T-helper 1 cell treated with Interleukin-12 subunit alpha and Interleukin-12 subunit beta and Interleukin-4 antibody, amounts not matched to agents 30 μg/mL and 1 μg/mL, for 36 hours (primary cell): ENCODE results near the gene LCTL.

Experiments used
- H3K27ac Mint-ChIP-seq: one replicate; pipeline ENCODE4 v1.8.0; 2021; ENCODE audit warnings: mild to moderate bottlenecking, mixed read lengths
- H3K27me3 Mint-ChIP-seq: one replicate; pipeline ENCODE4 v1.8.0; 2021; ENCODE audit warnings: low read depth, mixed read lengths
- H3K36me3 Mint-ChIP-seq: one replicate; pipeline ENCODE4 v1.8.0; 2021; ENCODE audit warnings: low read depth, mixed read lengths
- H3K4me1 Mint-ChIP-seq: one replicate; pipeline ENCODE4 v1.8.0; 2021; ENCODE audit warnings: low read depth, mixed read lengths
- H3K4me3 Mint-ChIP-seq: one replicate; pipeline ENCODE4 v1.8.0; 2021; ENCODE audit warnings: mild to moderate bottlenecking, moderate library complexity, mixed read lengths
- H3K9me3 Mint-ChIP-seq: one replicate; pipeline ENCODE4 v1.8.0; 2021; ENCODE audit warnings: mixed read lengths

Gene LCTL

GRCh38 chr15:66581972-66582537, 16.3 kb upstream of the LCTL start:
- no peak overlapping the region for H3K4me3 Mint-ChIP-seq
- peaks cover 3% of the 10 kb centered on the region for H3K27me3 Mint-ChIP-seq
- H3K36me3 Mint-ChIP-seq = no peaks in the 10 kb centered on the region
- H3K27ac Mint-ChIP-seq = no peak overlapping the region
- no peaks in the 10 kb centered on the region for H3K9me3 Mint-ChIP-seq
- H3K4me1 Mint-ChIP-seq = peaks cover 4% of the 10 kb centered on the region

GRCh38 chr15:66580643-66581042, 14.8 kb upstream of the LCTL start:
- Mint-ChIP-seq H3K27ac (no peak overlapping the region), H3K4me1 (peaks cover 4% of the 10 kb centered on the region), H3K36me3 (no peaks in the 10 kb centered on the region), H3K4me3 (no peak overlapping the region), H3K9me3 (no peaks in the 10 kb centered on the region), H3K27me3 (peaks cover 3% of the 10 kb centered on the region)

DNA sequence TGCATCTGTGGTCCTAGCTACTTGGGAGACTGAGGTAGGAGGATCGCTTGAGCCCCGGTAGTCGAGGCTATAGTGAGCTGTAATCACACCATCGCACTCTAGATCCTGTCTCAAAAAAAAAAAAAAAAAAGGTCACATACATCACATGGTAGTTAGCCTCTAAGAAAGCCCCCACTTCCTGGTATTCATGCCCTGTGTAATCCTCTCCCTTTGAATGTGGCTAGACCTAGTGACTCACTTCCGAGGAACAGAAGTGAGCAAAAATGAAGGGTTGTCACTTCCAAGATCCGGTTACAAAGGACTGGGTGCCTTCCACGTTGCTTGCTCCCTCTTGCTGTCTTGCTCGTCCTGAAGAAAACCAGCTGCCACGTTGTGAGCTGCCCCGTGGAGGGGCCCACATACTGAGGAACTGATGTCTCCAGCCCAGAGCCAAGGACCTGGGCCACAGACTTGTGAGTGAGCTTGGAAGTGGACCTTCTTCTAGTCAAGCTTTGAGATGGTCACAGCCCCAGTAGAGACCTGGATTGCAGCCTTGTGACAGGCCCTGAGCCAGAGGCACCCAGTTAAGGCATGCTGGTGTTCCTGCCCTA, 12.6 kb upstream of the LCTL start:
- Mint-ChIP-seq H3K36me3 (no peaks in the 10 kb centered on the region), H3K27ac (no peak overlapping the region), H3K4me3 (no peak overlapping the region), H3K9me3 (no peaks in the 10 kb centered on the region), H3K4me1 (peaks cover 4% of the 10 kb centered on the region), H3K27me3 (no peaks in the 10 kb centered on the region)

- no peak overlapping the region for H3K4me3 Mint-ChIP-seq
- H3K27ac Mint-ChIP-seq = no peak overlapping the region
- no peaks in the 10 kb centered on the region for H3K36me3 Mint-ChIP-seq
- no peaks in the 10 kb centered on the region for H3K27me3 Mint-ChIP-seq
- H3K4me1 Mint-ChIP-seq = peaks cover 4% of the 10 kb centered on the region
- no peaks in the 10 kb centered on the region for H3K9me3 Mint-ChIP-seq
Measured at GRCh38 chr15:66574596-66574950, 8.8 kb upstream of the LCTL start.

DNA sequence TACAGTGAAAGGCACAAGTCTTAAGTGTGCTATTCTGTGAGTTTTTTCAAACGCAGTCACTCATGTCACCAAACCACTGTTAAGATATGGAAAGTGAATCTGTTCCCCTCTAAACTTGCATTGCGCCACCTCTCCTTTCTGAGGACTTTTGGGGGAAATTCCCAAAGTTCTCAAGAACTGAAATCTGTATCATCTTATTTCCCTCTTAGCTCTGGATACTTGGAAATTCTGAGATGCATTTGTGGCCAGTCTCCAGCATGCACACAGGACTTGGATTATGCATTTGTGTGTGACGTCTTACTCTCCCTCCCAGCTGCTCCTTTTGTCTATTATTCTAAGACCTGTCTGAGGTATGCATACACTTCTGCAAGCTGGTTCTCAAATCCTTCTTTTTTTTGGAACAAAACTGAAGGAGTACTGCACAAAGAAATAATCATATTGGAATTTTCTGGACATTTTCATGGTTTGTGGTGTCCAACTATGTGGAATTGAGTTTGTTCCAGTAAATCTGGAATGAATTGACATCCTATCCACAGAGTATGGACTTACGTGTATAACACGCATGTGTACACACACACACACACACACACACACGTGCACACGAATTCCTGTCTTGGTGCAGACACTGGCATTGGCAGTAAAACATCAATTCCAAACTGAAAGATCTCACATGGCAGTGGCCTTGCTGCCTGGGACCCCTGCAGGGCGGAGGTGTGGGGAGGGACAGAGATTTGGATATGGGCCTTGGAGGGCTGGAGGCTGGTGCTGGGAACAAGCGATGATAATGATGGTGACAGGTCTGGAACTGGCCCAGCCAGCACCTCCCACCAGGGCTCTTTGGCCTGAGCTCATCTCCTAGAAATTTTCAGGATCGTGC, 8.2 kb upstream of the LCTL start:
- no peaks in the 10 kb centered on the region for H3K36me3 Mint-ChIP-seq
- H3K4me3 Mint-ChIP-seq = no peak overlapping the region
- no peaks in the 10 kb centered on the region for H3K27me3 Mint-ChIP-seq
- no peak overlapping the region for H3K27ac Mint-ChIP-seq
- peaks cover 4% of the 10 kb centered on the region for H3K4me1 Mint-ChIP-seq
- no peaks in the 10 kb centered on the region for H3K9me3 Mint-ChIP-seq

DNA sequence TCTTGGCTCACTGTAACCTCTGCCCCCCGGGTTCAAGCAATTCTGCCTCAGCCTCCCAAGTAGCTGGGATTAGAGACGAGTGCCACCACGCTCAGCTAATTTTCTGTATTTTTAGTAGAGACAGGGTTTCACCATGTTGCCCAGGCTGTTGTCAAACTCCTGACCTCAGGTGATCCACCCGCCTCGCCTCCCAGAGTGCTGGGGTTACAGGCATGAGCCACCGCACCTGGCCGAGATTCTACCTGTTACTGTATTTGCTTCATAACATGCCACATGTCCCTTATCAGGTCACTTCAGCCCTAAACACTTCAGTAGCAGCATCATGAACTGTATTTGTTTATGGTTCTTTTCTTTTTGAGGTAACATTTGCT, 7.5 kb upstream of the LCTL start:
- Mint-ChIP-seq H3K27ac (no peak overlapping the region), H3K4me1 (peaks cover 2% of the 10 kb centered on the region), H3K4me3 (no peak overlapping the region), H3K27me3 (no peaks in the 10 kb centered on the region), H3K9me3 (no peaks in the 10 kb centered on the region), H3K36me3 (no peaks in the 10 kb centered on the region)

DNA sequence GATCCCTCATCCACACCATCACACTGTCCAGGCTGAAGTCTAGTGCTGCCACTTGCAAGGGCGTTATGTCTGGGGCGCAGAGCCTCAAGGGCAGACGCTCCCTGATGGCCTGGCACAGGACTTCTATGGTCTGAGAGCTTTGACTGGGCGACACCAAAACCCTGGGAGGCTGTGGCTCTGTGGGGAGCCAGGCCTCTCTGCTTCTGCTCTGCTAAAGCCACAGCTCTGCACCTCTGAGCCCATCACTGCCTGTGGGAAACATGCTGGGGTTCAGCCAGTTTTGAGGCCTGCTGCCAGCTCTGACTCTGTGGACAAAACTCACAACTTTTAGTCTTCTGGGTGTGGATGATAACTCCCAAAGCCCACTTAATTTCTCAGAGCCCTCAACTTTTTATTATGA, 6.3 kb upstream of the LCTL start:
- Mint-ChIP-seq H3K36me3 (no peaks in the 10 kb centered on the region), H3K4me3 (no peak overlapping the region), H3K4me1 (peaks cover 2% of the 10 kb centered on the region), H3K27me3 (no peaks in the 10 kb centered on the region), H3K9me3 (no peaks in the 10 kb centered on the region), H3K27ac (no peak overlapping the region)

DNA sequence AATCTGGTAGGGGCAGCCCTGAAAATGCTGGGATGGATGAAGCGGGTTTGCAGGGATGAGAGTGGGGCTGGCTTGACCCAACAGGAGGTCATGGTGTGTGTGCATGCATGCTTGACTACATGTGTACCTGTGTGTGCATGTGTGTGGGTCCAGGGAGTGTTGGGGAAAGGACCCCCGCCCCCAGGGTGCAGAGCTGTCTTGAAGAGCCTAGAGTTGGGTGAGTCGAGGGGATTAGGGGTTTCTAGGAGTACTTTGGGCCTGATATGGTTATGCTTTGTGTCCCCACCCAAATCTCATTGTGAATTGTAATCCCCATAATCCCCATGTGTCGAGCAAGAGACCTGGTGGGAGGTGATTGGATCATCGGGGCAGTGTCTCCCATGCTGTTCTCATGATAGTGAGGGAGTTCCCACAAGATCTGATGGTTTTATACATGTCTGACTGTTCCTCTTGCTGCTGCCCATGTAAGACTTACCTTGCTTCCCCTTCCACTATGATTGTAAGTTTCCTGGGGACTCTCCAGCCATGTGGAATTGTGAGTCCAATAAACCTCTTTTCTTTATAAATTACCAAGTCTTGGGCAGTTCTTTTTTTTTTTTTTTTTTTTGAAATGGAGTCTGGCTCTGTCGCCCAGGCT, 5.2 kb upstream of the LCTL start:
- H3K27me3 Mint-ChIP-seq = no peaks in the 10 kb centered on the region
- H3K36me3 Mint-ChIP-seq = no peaks in the 10 kb centered on the region
- no peaks in the 10 kb centered on the region for H3K9me3 Mint-ChIP-seq
- no peak overlapping the region for H3K4me3 Mint-ChIP-seq
- peaks cover 9% of the 10 kb centered on the region for H3K4me1 Mint-ChIP-seq
- no peak overlapping the region for H3K27ac Mint-ChIP-seq

- no peak overlapping the region for H3K4me3 Mint-ChIP-seq
- no peaks in the 10 kb centered on the region for H3K27me3 Mint-ChIP-seq
- H3K9me3 Mint-ChIP-seq = no peaks in the 10 kb centered on the region
- no peaks in the 10 kb centered on the region for H3K36me3 Mint-ChIP-seq
- no peak overlapping the region for H3K27ac Mint-ChIP-seq
- H3K4me1 Mint-ChIP-seq = peaks cover 9% of the 10 kb centered on the region
Measured at GRCh38 chr15:66570327-66570726, 4.5 kb upstream of the LCTL start.

- no peaks in the 10 kb centered on the region for H3K27me3 Mint-ChIP-seq
- peaks cover 9% of the 10 kb centered on the region for H3K4me1 Mint-ChIP-seq
- no peak overlapping the region for H3K4me3 Mint-ChIP-seq
- no peaks in the 10 kb centered on the region for H3K36me3 Mint-ChIP-seq
- H3K27ac Mint-ChIP-seq = no peak overlapping the region
- H3K9me3 Mint-ChIP-seq = no peaks in the 10 kb centered on the region
Measured at GRCh38 chr15:66569461-66570137, 3.8 kb upstream of the LCTL start.

GRCh38 chr15:66567897-66568296, 2.1 kb upstream of the LCTL start:
- no peaks in the 10 kb centered on the region for H3K27me3 Mint-ChIP-seq
- H3K4me3 Mint-ChIP-seq = no peak overlapping the region
- H3K4me1 Mint-ChIP-seq = peaks cover 9% of the 10 kb centered on the region
- no peaks in the 10 kb centered on the region for H3K36me3 Mint-ChIP-seq
- no peak overlapping the region for H3K27ac Mint-ChIP-seq
- no peaks in the 10 kb centered on the region for H3K9me3 Mint-ChIP-seq

GRCh38 chr15:66566963-66567531, 1.2 kb upstream of the LCTL start:
- peaks cover 9% of the 10 kb centered on the region for H3K4me1 Mint-ChIP-seq
- no peaks in the 10 kb centered on the region for H3K36me3 Mint-ChIP-seq
- peak overlapping the region; percentile 2 for H3K4me3 Mint-ChIP-seq
- no peaks in the 10 kb centered on the region for H3K9me3 Mint-ChIP-seq
- H3K27me3 Mint-ChIP-seq = no peaks in the 10 kb centered on the region
- no peak overlapping the region for H3K27ac Mint-ChIP-seq

DNA sequence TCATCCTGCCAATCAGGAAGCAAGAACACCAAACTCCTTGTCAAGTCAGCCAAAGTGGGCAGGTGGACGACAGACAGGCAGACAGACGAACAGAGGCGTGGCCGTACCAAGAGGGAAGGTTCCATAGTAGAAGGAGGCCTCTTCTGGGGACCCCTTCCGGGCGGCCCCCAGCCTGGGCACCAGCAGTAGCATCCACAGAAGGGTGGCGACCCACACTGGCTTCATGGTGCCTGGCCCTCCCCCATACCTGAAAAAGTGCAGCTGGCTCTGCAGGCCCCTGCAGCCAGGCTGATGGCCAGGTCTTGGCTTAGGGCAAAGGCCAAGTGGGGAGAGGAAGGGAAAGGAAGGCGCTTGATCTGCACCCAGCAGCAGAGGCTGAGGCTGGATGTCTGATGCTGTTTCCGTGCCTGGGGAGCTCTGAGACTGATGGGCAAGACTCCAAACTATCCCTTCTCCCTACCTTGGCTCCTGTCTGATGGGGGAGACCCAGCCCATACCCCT, 607 bp downstream of the LCTL start:
- Mint-ChIP-seq H3K4me3 (no peak overlapping the region), H3K36me3 (no peaks in the 10 kb centered on the region), H3K9me3 (no peaks in the 10 kb centered on the region), H3K27ac (no peak overlapping the region), H3K27me3 (no peaks in the 10 kb centered on the region), H3K4me1 (peaks cover 9% of the 10 kb centered on the region)
